BLaER1 (cell line): ENCODE data around the gene JAM3.
A peak's percentile ranks its signal among the peaks of the same experiment; 100 is the strongest.

Experiments used
- H3K27ac ChIP-seq: shearing (Covaris generic); formaldehyde crosslinking; 2 replicates; pipeline ENCODE4 v1.8.1; 2022
- H3K27me3 ChIP-seq: shearing (Covaris generic); formaldehyde crosslinking; 2 replicates; pipeline ENCODE4 v1.8.1; 2022
- H3K36me3 ChIP-seq: shearing (Covaris generic); formaldehyde crosslinking; 2 replicates; pipeline ENCODE4 v1.8.1; 2022
- H3K4me1 ChIP-seq: shearing (Covaris generic); formaldehyde crosslinking; 2 replicates; pipeline ENCODE4 v1.8.1; 2022
- H3K4me2 ChIP-seq: shearing (Covaris generic); formaldehyde crosslinking; 2 replicates; pipeline ENCODE4 v1.8.1; 2022
- H3K4me3 ChIP-seq: shearing (Covaris generic); formaldehyde crosslinking; 2 replicates; pipeline ENCODE4 v1.8.1; 2022
- H3K9ac ChIP-seq: shearing (Covaris generic); formaldehyde crosslinking; 2 replicates; pipeline ENCODE4 v1.8.1; 2022
- H3K9me3 ChIP-seq: shearing (Covaris generic); formaldehyde crosslinking; 2 replicates; pipeline ENCODE4 v1.8.1; 2022
- H4K20me1 ChIP-seq: shearing (Covaris generic); formaldehyde crosslinking; 2 replicates; pipeline ENCODE4 v1.8.1; 2022
- Cebpa-rat ChIP-seq: shearing (Covaris generic); IDR thresholded peaks from 2 replicates; pipeline ENCODE4 v1.8.1; 2022

JAM3 gene

DNA sequence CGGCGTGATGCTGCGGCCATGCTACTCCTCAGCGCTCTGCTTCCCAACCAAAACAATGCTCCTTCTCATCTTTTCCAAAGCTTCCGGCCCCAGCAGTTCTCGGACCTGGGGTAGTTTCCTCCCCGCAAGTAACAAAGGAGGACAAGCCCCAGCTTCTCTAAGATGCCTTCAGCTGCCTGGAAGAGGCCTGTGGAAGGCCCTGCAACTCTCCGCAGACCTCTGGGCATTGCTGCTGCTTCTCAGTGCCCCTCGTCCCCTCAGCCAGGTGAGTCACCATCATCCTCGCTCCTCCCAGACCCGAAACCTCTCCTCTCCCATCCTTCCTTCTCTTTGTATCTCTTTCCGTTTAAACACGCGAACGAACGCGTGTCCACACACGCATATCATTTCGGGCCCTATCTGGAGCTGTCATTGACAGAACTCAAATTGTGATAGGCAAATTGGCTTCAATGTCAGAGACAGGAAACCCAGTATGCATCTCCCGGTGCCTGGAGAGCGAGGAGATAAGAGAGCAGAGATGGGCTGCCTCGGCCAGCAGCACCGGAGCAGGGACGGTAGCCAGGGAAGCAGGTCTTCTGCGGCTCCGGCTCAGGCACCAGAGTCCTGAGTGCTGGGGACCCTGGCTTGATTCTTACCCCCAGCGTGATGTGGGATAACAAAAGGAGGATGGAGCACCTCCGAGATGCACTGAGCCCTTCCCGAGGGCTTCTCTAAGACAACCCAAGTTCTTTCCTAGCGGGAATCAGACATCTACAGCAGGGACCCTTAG is 22.0 kb upstream of the JAM3 start:
- peak overlapping the region; percentile 31 for H3K4me2 ChIP-seq
- H3K9ac ChIP-seq: no peak overlapping the region
- TF ChIP-seq Cebpa-rat: no peak
- H3K27me3 ChIP-seq: no peaks in the 10 kb centered on the region
- H3K9me3 ChIP-seq: no peaks in the 10 kb centered on the region
- no peak overlapping the region for H3K27ac ChIP-seq
- no peaks in the 10 kb centered on the region for H4K20me1 ChIP-seq
- peaks cover 29% of the 10 kb centered on the region for H3K4me1 ChIP-seq
- no peaks in the 10 kb centered on the region for H3K36me3 ChIP-seq
- H3K4me3 ChIP-seq: no peak overlapping the region

DNA sequence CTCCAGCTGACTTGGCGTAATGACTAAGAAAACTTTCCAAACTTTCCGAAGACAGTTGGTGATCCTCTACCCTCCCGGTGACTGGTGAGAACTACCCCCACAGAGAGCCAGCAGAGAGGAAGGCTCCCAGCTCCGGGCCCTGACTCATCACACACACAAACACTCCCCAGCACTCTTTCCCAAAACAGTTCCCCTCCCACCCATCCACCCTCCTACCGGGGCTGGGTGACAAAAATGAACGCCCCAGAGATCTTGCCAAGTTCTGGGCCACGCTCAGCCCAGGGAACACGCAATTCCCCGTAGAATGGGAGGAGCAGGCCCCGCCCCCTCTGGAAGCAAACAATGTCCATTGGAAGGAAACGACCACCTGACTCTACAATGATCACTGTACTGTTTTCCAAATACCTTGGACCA is 21.3 kb upstream of the JAM3 start:
- Histone ChIP-seq H3K27me3 (no peaks in the 10 kb centered on the region), H3K4me3 (no peak overlapping the region), H3K4me2 (no peak overlapping the region), H3K27ac (no peak overlapping the region), H3K4me1 (peaks cover 29% of the 10 kb centered on the region), H4K20me1 (no peaks in the 10 kb centered on the region), H3K36me3 (no peaks in the 10 kb centered on the region), H3K9ac (no peak overlapping the region), H3K9me3 (no peaks in the 10 kb centered on the region)
- TF ChIP-seq Cebpa-rat: no peak

DNA sequence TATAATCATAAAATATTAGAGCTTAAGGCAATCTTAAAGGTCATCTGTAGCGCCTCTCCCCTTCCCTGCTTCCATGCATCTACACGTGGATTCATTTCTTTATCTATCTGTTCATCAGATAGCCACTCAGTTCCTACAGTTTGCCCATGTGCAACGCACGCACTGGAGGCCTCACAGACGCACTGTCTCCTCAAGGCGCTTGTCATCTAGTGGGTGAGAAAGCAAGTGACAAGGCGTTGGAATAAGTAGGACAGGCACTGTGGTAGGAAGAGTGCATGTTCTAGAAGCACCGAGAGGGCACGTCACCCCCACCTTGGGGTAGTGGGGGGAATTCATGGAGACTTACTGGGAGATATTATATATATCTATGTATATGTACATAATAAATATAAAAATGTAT is 20.8 kb upstream of the JAM3 start:
- no peaks in the 10 kb centered on the region for H3K9me3 ChIP-seq
- H3K4me1 ChIP-seq: peaks cover 29% of the 10 kb centered on the region
- no peak overlapping the region for H3K4me3 ChIP-seq
- H4K20me1 ChIP-seq: no peaks in the 10 kb centered on the region
- H3K27ac ChIP-seq: no peak overlapping the region
- no peak for TF ChIP-seq Cebpa-rat
- H3K9ac ChIP-seq: no peak overlapping the region
- H3K4me2 ChIP-seq: no peak overlapping the region
- no peaks in the 10 kb centered on the region for H3K27me3 ChIP-seq
- no peaks in the 10 kb centered on the region for H3K36me3 ChIP-seq

DNA sequence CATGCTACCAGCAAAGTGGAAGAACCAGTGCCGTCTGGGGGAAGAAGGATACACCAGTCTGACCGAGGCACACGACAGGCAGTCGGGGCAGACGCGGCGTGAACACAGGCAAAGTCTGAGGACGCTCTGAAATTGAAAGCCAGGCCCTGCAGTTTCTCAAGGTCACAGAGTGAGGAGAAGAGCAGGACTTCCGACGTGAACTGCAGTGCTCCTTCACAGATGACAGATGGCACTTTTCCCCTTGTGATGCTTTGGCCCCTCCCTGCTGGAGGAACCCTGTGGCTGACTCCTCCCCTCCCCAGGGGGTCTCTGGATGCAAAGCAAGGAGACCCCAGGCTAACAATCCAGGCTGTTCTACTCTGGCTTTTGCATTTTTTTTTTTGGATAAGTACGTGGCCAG is 19.6 kb upstream of the JAM3 start:
- Histone ChIP-seq H3K4me3 (no peak overlapping the region), H3K27me3 (no peaks in the 10 kb centered on the region), H3K27ac (no peak overlapping the region), H3K4me1 (peaks cover 29% of the 10 kb centered on the region), H3K9ac (no peak overlapping the region), H4K20me1 (no peaks in the 10 kb centered on the region), H3K36me3 (no peaks in the 10 kb centered on the region), H3K9me3 (no peaks in the 10 kb centered on the region), H3K4me2 (no peak overlapping the region)
- no peak for TF ChIP-seq Cebpa-rat

DNA sequence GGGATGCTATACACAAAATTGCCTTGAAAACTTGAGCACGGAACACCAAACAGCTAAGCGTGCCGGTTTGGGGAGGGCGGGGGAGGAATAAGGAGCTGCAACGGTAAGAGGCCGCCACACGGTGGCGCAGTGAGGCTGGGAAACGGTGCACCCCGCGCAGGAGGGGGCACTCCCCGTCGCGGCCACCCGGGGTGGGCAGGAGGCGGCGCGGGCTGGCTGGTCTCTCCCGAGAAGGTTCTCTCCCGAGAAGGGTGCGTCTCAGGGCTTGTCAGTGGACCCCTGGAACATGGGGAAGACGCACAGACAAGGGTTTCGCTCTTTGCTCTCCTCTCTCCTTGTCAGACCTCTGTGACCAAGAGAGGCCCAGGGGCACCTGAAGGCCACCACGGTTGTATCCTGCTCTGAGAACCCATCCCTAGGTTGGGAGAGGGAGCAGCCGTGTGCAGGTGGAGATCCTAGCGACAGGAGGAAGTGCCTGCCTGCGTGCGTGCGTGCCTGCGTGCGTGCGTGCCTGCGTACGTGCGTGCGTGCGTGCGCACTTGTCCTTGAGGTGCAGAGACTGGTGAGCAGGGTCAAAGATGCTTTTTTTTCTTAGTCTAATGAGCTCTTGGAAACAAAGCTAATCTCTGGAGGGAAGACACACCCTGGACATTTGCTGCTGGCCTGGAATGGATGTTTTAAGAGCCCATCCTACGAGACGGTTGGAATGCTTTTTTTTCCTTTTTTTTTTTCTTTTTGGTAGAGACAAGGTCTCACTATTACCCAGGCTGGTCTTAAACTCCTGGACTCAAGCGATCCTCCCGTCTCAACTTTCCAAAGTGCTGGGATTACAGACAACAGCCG is 18.1 kb upstream of the JAM3 start:
- H4K20me1 ChIP-seq: no peaks in the 10 kb centered on the region
- H3K27me3 ChIP-seq: no peaks in the 10 kb centered on the region
- H3K4me3 ChIP-seq: no peak overlapping the region
- peak overlapping the region; percentile 65 for H3K4me2 ChIP-seq
- H3K36me3 ChIP-seq: no peaks in the 10 kb centered on the region
- H3K4me1 ChIP-seq: peaks cover 24% of the 10 kb centered on the region
- no peak overlapping the region for H3K27ac ChIP-seq
- TF ChIP-seq Cebpa-rat: no peak
- no peaks in the 10 kb centered on the region for H3K9me3 ChIP-seq
- no peak overlapping the region for H3K9ac ChIP-seq

DNA sequence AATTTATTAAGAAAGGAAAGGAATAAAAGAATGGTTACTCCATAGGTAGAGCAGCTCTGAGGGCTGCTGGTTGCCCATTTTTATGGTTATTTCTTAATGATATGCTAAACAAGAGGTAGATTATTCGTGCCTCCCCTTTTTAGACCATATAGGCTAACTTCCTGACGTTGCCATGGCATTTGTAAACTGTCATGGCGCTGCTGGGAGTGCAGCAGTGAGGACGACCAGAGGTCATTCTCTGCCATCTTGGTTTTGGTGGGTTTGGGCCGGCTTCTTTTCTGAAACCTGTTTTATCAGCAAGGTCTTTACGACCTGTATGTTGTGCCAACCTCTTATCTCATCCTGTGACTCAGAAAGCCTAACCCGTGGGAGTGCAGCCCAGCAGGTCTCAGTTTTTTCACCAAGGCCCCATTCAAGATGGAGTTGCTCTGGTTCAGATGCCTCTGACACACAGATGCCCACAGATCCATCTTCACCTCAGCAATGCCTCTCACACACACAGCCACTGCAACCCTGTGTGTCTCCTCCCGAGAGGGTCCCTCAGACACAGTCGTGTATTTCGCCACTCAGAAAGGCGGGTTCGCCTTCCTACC is 16.4 kb upstream of the JAM3 start:
- Histone ChIP-seq H3K4me3 (no peak overlapping the region), H3K36me3 (no peaks in the 10 kb centered on the region), H3K4me2 (no peak overlapping the region), H3K9ac (no peak overlapping the region), H3K9me3 (no peaks in the 10 kb centered on the region), H4K20me1 (no peaks in the 10 kb centered on the region), H3K27me3 (no peaks in the 10 kb centered on the region), H3K4me1 (peaks cover 14% of the 10 kb centered on the region; the same call in 1 of the 2 replicates), H3K27ac (no peak overlapping the region)
- TF ChIP-seq Cebpa-rat: no peak

DNA sequence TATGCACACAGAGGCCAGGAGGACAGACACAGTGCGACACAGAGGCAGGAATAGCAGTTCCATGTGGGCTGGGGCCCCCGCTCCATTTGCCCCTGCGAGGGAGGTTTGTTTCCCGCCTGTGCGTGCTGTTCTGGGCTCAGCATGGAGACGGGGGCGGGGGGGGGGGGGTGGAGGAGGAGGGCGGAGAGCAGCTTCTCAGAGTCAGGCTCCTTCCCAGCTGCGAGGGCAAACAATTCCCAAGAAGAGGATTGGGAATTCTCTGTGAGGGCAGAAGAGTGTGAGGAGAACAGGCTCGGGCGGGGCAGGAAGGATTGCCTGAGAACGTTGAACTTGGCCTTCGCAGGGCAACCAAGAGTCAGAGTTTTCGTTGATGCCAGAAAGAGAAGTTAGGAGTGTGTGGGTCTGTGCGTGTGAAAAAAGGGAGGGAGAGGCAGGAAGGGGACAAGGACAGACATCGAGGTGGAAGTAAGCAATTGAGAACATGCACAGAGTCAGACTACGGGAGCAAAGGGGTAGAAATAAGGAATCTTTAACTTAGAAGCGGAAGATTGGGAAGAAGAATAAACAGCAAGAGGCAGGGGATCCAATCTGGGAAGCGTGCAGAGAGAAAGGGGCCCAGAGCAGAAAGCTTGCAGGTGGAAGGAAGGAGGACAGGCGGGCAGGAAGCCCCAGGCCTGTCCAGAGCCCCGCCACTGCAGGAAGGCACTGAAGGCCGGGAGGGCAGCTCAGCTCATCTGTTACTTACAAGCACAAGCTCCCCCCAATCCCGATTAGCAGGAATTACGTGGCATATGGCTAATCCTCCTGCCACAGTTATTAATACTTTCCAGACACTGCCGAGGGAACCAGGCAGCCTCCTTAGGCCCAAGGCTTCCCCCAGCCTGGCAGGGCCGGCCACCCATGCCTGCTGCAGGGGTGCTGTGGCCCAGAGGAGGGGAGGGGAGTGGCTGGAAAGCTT is 15.6 kb upstream of the JAM3 start:
- Histone ChIP-seq H3K4me2 (no peak overlapping the region), H4K20me1 (no peaks in the 10 kb centered on the region), H3K27ac (no peak overlapping the region), H3K36me3 (no peaks in the 10 kb centered on the region), H3K9ac (no peak overlapping the region), H3K4me3 (no peak overlapping the region), H3K27me3 (no peaks in the 10 kb centered on the region), H3K9me3 (no peaks in the 10 kb centered on the region), H3K4me1 (peaks cover 20% of the 10 kb centered on the region)
- no peak for TF ChIP-seq Cebpa-rat

DNA sequence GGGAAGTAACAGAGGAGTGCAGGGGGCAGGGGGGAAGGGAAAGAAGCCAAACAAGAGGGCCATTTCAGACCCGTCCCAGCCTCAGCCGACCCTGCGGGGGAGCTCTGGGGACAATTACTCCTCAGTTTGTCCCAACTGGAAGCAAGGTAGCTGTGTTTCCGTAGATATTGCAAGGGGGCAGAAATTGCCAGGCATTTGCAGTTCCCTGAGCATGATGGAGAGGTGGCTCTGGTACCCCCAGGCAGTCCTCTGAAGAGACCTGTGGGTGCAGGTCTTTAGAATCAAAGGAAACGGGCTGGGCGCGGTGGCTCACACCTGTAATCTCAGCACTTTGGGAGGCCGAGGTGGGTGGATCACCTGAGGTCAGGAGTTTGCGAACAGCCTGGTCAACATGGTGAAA is 13.8 kb upstream of the JAM3 start:
- H3K9me3 ChIP-seq: no peaks in the 10 kb centered on the region
- no peaks in the 10 kb centered on the region for H4K20me1 ChIP-seq
- H3K4me2 ChIP-seq: no peak overlapping the region
- no peak overlapping the region for H3K9ac ChIP-seq
- H3K27me3 ChIP-seq: no peaks in the 10 kb centered on the region
- peaks cover 22% of the 10 kb centered on the region for H3K4me1 ChIP-seq
- no peak overlapping the region for H3K27ac ChIP-seq
- TF ChIP-seq Cebpa-rat: no peak
- no peak overlapping the region for H3K4me3 ChIP-seq
- H3K36me3 ChIP-seq: no peaks in the 10 kb centered on the region

DNA sequence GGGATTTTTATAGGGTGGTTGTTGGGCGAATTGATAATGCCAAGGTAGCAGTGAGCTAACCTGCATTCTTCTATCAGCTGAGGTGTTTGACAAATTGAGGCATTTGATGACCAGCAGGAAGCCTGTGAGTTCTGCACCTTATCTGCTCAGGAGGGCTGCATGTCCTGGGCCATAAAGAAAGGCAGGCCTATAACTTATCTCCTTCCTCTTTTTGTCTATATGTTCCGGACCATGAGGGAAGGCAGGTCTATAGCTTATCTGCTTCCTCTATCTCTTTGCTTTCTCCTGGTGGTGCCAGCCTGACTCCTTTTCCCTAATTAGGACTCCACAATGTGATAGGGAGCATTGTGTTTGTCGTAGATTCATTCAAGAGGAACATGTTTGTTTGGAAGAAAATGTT is 8.6 kb upstream of the JAM3 start:
- Histone ChIP-seq H3K4me1 (peaks cover 32% of the 10 kb centered on the region), H4K20me1 (no peaks in the 10 kb centered on the region), H3K36me3 (no peaks in the 10 kb centered on the region), H3K27me3 (no peaks in the 10 kb centered on the region), H3K9ac (no peak overlapping the region), H3K4me2 (no peak overlapping the region), H3K27ac (no peak overlapping the region), H3K4me3 (no peak overlapping the region), H3K9me3 (no peaks in the 10 kb centered on the region)
- no peak for TF ChIP-seq Cebpa-rat
